CD4-positive, alpha-beta T cell treated with Interferon alpha-2 for 1 hour (primary cell): Measurements from ENCODE around the gene NLGN1.

ENCODE experiments used
- DNase-seq, 2 donors: peaks; one replicate each; pipeline ENCODE4 v3.0.0-alpha.2; 2020 to 2022

The NLGN1 gene

GRCh38 chr3:174247687-174248152 lies 850.2 kb downstream of the NLGN1 start:
- DNase-seq: no peak

- no peak for DNase-seq
Measured at GRCh38 chr3:174251681-174252080, 854.1 kb downstream of the NLGN1 start.

- no peak for DNase-seq
Measured at GRCh38 chr3:174253196-174253823, 855.8 kb downstream of the NLGN1 start.

GRCh38 chr3:174253940-174254339 lies 856.4 kb downstream of the NLGN1 start:
- no peak for DNase-seq

GRCh38 chr3:174255454-174255853 lies 857.9 kb downstream of the NLGN1 start:
- no peak for DNase-seq

GRCh38 chr3:174266476-174266875 lies 868.9 kb downstream of the NLGN1 start:
- no peak for DNase-seq

GRCh38 chr3:174268061-174268460 lies 870.5 kb downstream of the NLGN1 start:
- DNase-seq: no peak

- DNase-seq: no peak
Measured at GRCh38 chr3:174268586-174268985, 871.0 kb downstream of the NLGN1 start.

- no peak for DNase-seq
Measured at GRCh38 chr3:174270841-174271240, 873.3 kb downstream of the NLGN1 start.

GRCh38 chr3:174275336-174275735 lies 877.8 kb downstream of the NLGN1 start:
- DNase-seq: no peak

- no peak for DNase-seq
Measured at GRCh38 chr3:174276826-174277225, 879.3 kb downstream of the NLGN1 start.

GRCh38 chr3:174278094-174278493 lies 880.5 kb downstream of the NLGN1 start:
- DNase-seq: no peak

- DNase-seq: no peak
Measured at GRCh38 chr3:174280186-174280585, 882.6 kb downstream of the NLGN1 start.

GRCh38 chr3:174285242-174285864 lies 887.8 kb downstream of the NLGN1 start:
- DNase-seq: no peak

- DNase-seq: no peak
Measured at GRCh38 chr3:174287705-174288104, 890.2 kb downstream of the NLGN1 start.

GRCh38 chr3:174294616-174295015 lies 897.1 kb downstream of the NLGN1 start:
- no peak for DNase-seq

GRCh38 chr3:174295306-174296092 lies 898.0 kb downstream of the NLGN1 start:
- no peak for DNase-seq

GRCh38 chr3:174302746-174303315 lies 905.3 kb downstream of the NLGN1 start:
- no peak for DNase-seq

GRCh38 chr3:174303907-174304560 lies 906.5 kb downstream of the NLGN1 start:
- DNase-seq: no peak

- DNase-seq: no peak
Measured at GRCh38 chr3:174308736-174309135, 911.2 kb downstream of the NLGN1 start.

- no peak for DNase-seq
Measured at GRCh38 chr3:174310475-174310983, 913.0 kb downstream of the NLGN1 start.

- DNase-seq: no peak
Measured at GRCh38 chr3:174315225-174315624, 917.7 kb downstream of the NLGN1 start.

- DNase-seq: no peak
Measured at GRCh38 chr3:174317005-174317404, 919.5 kb downstream of the NLGN1 start.
